NT2/D1 (cell line): ENCODE data around the gene MYOZ3.

ENCODE experiments used
- DNase-seq: peaks from one replicate; pipeline ENCODE4 v3.0.0-alpha.2; 2011; ENCODE audit warnings: low read depth, low spot score
- H3K27me3 ChIP-seq: 2 replicates; pipeline ENCODE4 v1.6.0; 2011; ENCODE audit warnings: mild to moderate bottlenecking; ENCODE audit not compliant: insufficient read length, insufficient read depth
- H3K36me3 ChIP-seq: 2 replicates; pipeline ENCODE4 v1.6.1; 2011; ENCODE audit warnings: mild to moderate bottlenecking, low read length, mixed read lengths; ENCODE audit not compliant: insufficient read depth, insufficient read length
- H3K4me1 ChIP-seq: 2 replicates; pipeline ENCODE4 v1.5.1; 2011; ENCODE audit not compliant: insufficient read depth, insufficient read length
- H3K4me3 ChIP-seq: 2 replicates; pipeline ENCODE4 v1.5.1; 2011; ENCODE audit warnings: low read depth; ENCODE audit not compliant: insufficient read length
- H3K9ac ChIP-seq: 2 replicates; pipeline ENCODE4 v1.6.0; 2011; ENCODE audit warnings: low read depth; ENCODE audit not compliant: insufficient read length
- H3K9me3 ChIP-seq: 2 replicates; pipeline ENCODE4 v1.5.1; 2011; ENCODE audit warnings: mild to moderate bottlenecking, low read length; ENCODE audit not compliant: insufficient read depth
- SUZ12 ChIP-seq: IDR thresholded peaks from 2 replicates; pipeline ENCODE4 v1.6.1; 2011; ENCODE audit not compliant: insufficient read length, insufficient read depth; ENCODE audit errors: extremely low read depth
- YY1 ChIP-seq: IDR thresholded peaks from 2 replicates; pipeline ENCODE4 v1.6.1; 2011; ENCODE audit not compliant: insufficient read length, insufficient read depth
- ZNF274 ChIP-seq: IDR thresholded peaks from 2 replicates; pipeline ENCODE4 v1.6.1; 2011; ENCODE audit warnings: mild to moderate bottlenecking, low read depth, low read length

The MYOZ3 gene

GRCh38 chr5:150642567-150642927, 18.5 kb upstream of the MYOZ3 start:
- Histone ChIP-seq H3K36me3 (peaks cover 2% of the 10 kb centered on the region), H3K4me3 (no peak overlapping the region), H3K9me3 (no peaks in the 10 kb centered on the region), H3K27me3 (no peaks in the 10 kb centered on the region), H3K9ac (no peak overlapping the region), H3K4me1 (peaks cover 23% of the 10 kb centered on the region)
- TF ChIP-seq YY1 (no peak), SUZ12 (no peak), ZNF274 (no peak)
- DNase-seq, result no peak

GRCh38 chr5:150642991-150643710, 17.9 kb upstream of the MYOZ3 start:
- no peak overlapping the region for H3K4me3 ChIP-seq
- no peak for DNase-seq
- TF ChIP-seq ZNF274 (no peak), YY1 (no peak), SUZ12 (no peak)
- H3K4me1 ChIP-seq, result peaks cover 23% of the 10 kb centered on the region
- no peaks in the 10 kb centered on the region for H3K27me3 ChIP-seq
- peaks cover 8% of the 10 kb centered on the region for H3K36me3 ChIP-seq
- H3K9ac ChIP-seq, result no peak overlapping the region
- no peaks in the 10 kb centered on the region for H3K9me3 ChIP-seq

GRCh38 chr5:150644058-150644457, 17.0 kb upstream of the MYOZ3 start:
- Histone ChIP-seq H3K27me3 (no peaks in the 10 kb centered on the region), H3K36me3 (peaks cover 17% of the 10 kb centered on the region), H3K9me3 (no peaks in the 10 kb centered on the region), H3K4me3 (no peak overlapping the region), H3K9ac (no peak overlapping the region), H3K4me1 (peaks cover 17% of the 10 kb centered on the region)
- DNase-seq, result no peak
- TF ChIP-seq ZNF274, result no peak
- TF ChIP-seq YY1, result no peak
- no peak for TF ChIP-seq SUZ12

- Histone ChIP-seq H3K4me1 (peaks cover 14% of the 10 kb centered on the region), H3K27me3 (no peaks in the 10 kb centered on the region), H3K36me3 (peaks cover 22% of the 10 kb centered on the region), H3K9me3 (no peaks in the 10 kb centered on the region), H3K4me3 (no peak overlapping the region), H3K9ac (no peak overlapping the region)
- no peak for DNase-seq
- TF ChIP-seq ZNF274 (no peak), SUZ12 (no peak), YY1 (no peak)
Measured at GRCh38 chr5:150644514-150644913, 16.5 kb upstream of the MYOZ3 start.

GRCh38 chr5:150645070-150645700, 15.9 kb upstream of the MYOZ3 start:
- Histone ChIP-seq H3K27me3 (no peaks in the 10 kb centered on the region), H3K36me3 (peaks cover 28% of the 10 kb centered on the region), H3K9me3 (no peaks in the 10 kb centered on the region), H3K4me3 (no peak overlapping the region), H3K9ac (no peak overlapping the region), H3K4me1 (peaks cover 14% of the 10 kb centered on the region)
- TF ChIP-seq YY1 (no peak), ZNF274 (no peak), SUZ12 (no peak)
- no peak for DNase-seq

GRCh38 chr5:150647275-150648251, 13.5 kb upstream of the MYOZ3 start:
- Histone ChIP-seq H3K36me3 (peaks cover 51% of the 10 kb centered on the region), H3K4me3 (no peak overlapping the region), H3K4me1 (peaks cover 10% of the 10 kb centered on the region), H3K9me3 (no peaks in the 10 kb centered on the region), H3K27me3 (no peaks in the 10 kb centered on the region), H3K9ac (no peak overlapping the region)
- DNase-seq, result no peak
- no peak for TF ChIP-seq YY1
- no peak for TF ChIP-seq SUZ12
- no peak for TF ChIP-seq ZNF274
